ENCODE results near the gene CALM3. TPM values are rescaled to one million over a fixed set of nuclear protein-coding genes. Genes with fewer than 3 reads are reported as not detected.

Gene CALM3
- polyA plus RNA-seq, 3 donors: 165 to 240 (median 177) TPM

DNA sequence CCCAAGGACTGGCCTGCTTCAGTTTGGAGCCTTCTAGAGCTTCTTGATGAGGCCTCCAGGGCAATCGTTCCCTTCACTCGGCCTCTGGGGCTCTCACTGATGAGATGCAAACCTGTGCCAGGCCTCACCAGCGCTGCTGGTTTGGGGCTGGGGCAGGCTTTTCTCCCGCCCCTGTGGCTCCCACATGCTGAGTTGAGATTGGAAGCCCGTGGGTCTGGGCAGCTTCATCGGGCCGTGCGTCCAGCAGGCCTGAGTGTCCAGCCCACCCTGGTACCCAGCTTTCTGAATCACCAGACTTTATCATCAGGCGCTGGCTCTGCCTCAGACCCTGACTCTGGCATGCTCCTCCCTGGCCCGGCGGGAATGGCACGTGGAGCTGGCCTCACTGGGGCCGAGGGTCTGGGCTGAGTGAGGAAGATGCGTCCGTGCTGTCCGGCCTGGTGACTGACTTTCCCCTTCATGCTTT is 4.3 kb downstream of the CALM3 start:
- no peak for DNase-seq
- Histone ChIP-seq H3K27ac (ENCODE audit: low read depth in 1 of 2, low read length in 2 of 2) (no peak overlapping the region), H4K20me1 (ENCODE audit: insufficient read depth, low read length) (peaks cover 80% of the 10 kb centered on the region), H2AFZ (ENCODE audit: insufficient read depth, low read depth, low read length, poor library complexity, severe bottlenecking) (no peak overlapping the region), H3K9ac (ENCODE audit: insufficient read depth, low read length, poor library complexity, severe bottlenecking) (no peak overlapping the region), H3K4me3 (replicated peaks in 1 of 3; ENCODE audit: low read depth in 2 of 3, low read length in 3 of 3) (no peak overlapping the region), H3K27me3 (ENCODE audit: control insufficient read depth in 2 of 2, insufficient read depth in 2 of 2, low read length in 2 of 2) (no peaks in the 10 kb centered on the region), H3K9me3 (replicated peaks in 1 of 2; ENCODE audit: control insufficient read depth in 1 of 2, insufficient read depth in 1 of 2, low read length in 2 of 2) (no peaks in the 10 kb centered on the region), H3K36me3 (replicated peaks in 1 of 2; ENCODE audit: control insufficient read depth in 1 of 2, insufficient read depth in 2 of 2, low read length in 2 of 2) (peaks cover 49 to 54% of the 10 kb centered on the region in 2 donors), H3K79me2 (ENCODE audit: insufficient read depth, low read length) (peaks cover 52% of the 10 kb centered on the region), H3K4me2 (replicated peaks; ENCODE audit: extremely low read depth, low read length, poor library complexity, severe bottlenecking) (no peak overlapping the region), H3K4me1 (ENCODE audit: control insufficient read depth in 1 of 2, insufficient read depth in 2 of 2, low read length in 2 of 2) (peaks cover 24 to 29% of the 10 kb centered on the region in 2 donors)
- intact Hi-C loops (cut with micrococcal nuclease): loop anchor here in 1 of 2 donors (10.0 kb wide), 1 partner anchor 51 kb away; no protein-coding TSS in a partner anchor
- TF ChIP-seq, protein P1, sequence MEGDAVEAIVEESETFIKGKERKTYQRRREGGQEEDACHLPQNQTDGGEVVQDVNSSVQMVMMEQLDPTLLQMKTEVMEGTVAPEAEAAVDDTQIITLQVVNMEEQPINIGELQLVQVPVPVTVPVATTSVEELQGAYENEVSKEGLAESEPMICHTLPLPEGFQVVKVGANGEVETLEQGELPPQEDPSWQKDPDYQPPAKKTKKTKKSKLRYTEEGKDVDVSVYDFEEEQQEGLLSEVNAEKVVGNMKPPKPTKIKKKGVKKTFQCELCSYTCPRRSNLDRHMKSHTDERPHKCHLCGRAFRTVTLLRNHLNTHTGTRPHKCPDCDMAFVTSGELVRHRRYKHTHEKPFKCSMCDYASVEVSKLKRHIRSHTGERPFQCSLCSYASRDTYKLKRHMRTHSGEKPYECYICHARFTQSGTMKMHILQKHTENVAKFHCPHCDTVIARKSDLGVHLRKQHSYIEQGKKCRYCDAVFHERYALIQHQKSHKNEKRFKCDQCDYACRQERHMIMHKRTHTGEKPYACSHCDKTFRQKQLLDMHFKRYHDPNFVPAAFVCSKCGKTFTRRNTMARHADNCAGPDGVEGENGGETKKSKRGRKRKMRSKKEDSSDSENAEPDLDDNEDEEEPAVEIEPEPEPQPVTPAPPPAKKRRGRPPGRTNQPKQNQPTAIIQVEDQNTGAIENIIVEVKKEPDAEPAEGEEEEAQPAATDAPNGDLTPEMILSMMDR (IDR thresholded peaks at IDR 0.05): no peak
- Mint-ChIP-seq H3K4me3 (no peak overlapping the region), H3K9me3 (peaks cover 0 to 3% (median 0%) of the 10 kb centered on the region in 7 donors), H3K36me3 (peaks cover 56 to 64% of the 10 kb centered on the region in 2 donors), H3K27ac (no peak overlapping the region), H3K27me3 (ENCODE audit: low read depth in 3 of 3) (peaks cover 6 to 7% (median 7%) of the 10 kb centered on the region in 3 donors), H3K4me1 (peaks cover 37% of the 10 kb centered on the region)
- whole genome bisulfite sequencing (ENCODE audit: insufficient coverage): 94% methylated on average over 8 of the region's 16 CpGs

DNA sequence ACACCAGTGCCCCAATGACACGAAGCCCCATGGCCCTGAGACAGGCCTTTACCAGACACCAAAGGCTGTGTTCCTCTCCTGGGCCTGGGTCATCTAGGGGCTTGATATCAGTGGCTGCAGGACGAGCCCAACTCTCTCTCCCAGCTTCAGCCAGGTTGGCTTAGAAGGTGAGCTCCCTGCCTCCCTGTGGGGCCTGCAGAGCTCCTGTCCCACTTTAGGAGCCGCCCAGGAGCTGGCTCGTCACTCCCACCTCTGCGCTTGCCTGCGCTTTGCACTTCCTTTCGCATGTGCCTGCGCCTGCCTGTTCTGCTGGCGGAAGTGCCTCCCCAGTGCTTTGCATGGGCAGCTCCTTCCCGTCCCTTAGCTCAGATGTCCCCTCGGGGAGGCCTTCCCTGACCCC is 4.9 kb downstream of the CALM3 start:
- Histone ChIP-seq H3K27ac (ENCODE audit: low read depth in 1 of 2, low read length in 2 of 2) (no peak overlapping the region), H3K9me3 (replicated peaks in 1 of 2; ENCODE audit: control insufficient read depth in 1 of 2, insufficient read depth in 1 of 2, low read length in 2 of 2) (no peaks in the 10 kb centered on the region), H4K20me1 (ENCODE audit: insufficient read depth, low read length) (peaks cover 86% of the 10 kb centered on the region), H3K4me2 (replicated peaks; ENCODE audit: extremely low read depth, low read length, poor library complexity, severe bottlenecking) (no peak overlapping the region), H3K27me3 (ENCODE audit: control insufficient read depth in 2 of 2, insufficient read depth in 2 of 2, low read length in 2 of 2) (no peaks in the 10 kb centered on the region), H3K79me2 (ENCODE audit: insufficient read depth, low read length) (peaks cover 52% of the 10 kb centered on the region), H3K4me1 (ENCODE audit: control insufficient read depth in 1 of 2, insufficient read depth in 2 of 2, low read length in 2 of 2) (peaks cover 30 to 33% of the 10 kb centered on the region in 2 donors), H3K9ac (ENCODE audit: insufficient read depth, low read length, poor library complexity, severe bottlenecking) (no peak overlapping the region), H2AFZ (ENCODE audit: insufficient read depth, low read depth, low read length, poor library complexity, severe bottlenecking) (no peak overlapping the region), H3K4me3 (replicated peaks in 1 of 3; ENCODE audit: low read depth in 2 of 3, low read length in 3 of 3) (no peak overlapping the region), H3K36me3 (replicated peaks in 1 of 2; ENCODE audit: control insufficient read depth in 1 of 2, insufficient read depth in 2 of 2, low read length in 2 of 2) (peaks cover 49 to 54% of the 10 kb centered on the region in 2 donors)
- peaks cover 6 to 9% (median 7%) of the 10 kb centered on the region in 3 donors for H3K27me3 Mint-ChIP-seq (ENCODE audit: low read depth in 3 of 3)
- peaks cover 62 to 70% of the 10 kb centered on the region in 2 donors for H3K36me3 Mint-ChIP-seq
- TF ChIP-seq, protein P1 (IDR thresholded peaks at IDR 0.05): no peak
- intact Hi-C loops (cut with micrococcal nuclease): loop anchor here in 1 of 2 donors (10.0 kb wide), 1 partner anchor 51 kb away; no protein-coding TSS in a partner anchor
- H3K27ac Mint-ChIP-seq: no peak overlapping the region
- WGBS (ENCODE audit: insufficient coverage): 91% methylated on average over 11 of the region's 11 CpGs
- H3K4me3 Mint-ChIP-seq: no peak overlapping the region
- peaks cover 0 to 3% (median 0%) of the 10 kb centered on the region in 7 donors for H3K9me3 Mint-ChIP-seq
- DNase-seq: no peak
- peaks cover 43% of the 10 kb centered on the region for H3K4me1 Mint-ChIP-seq

Measured in CD14-positive monocyte (primary cell).